Chondrocyte (in vitro differentiated cells): ENCODE data around the gene THAP7. TPM values are rescaled to one million over a fixed set of nuclear protein-coding genes. Genes with fewer than 3 reads are reported as not detected.

Experiments used
- DNase-seq: peaks from one replicate; pipeline ENCODE4 v3.0.0; 2021; ENCODE audit warnings: mixed read lengths, low spot score
- H3K27ac Mint-ChIP-seq: one replicate; pipeline ENCODE4 v1.8.0; 2021; ENCODE audit warnings: mild to moderate bottlenecking, moderate library complexity, mixed read lengths; ENCODE audit not compliant: unreplicated experiment
- H3K27me3 Mint-ChIP-seq: 2 replicates; pipeline ENCODE4 v1.8.0; 2021; ENCODE audit warnings: low read depth, mixed read lengths
- H3K36me3 Mint-ChIP-seq: 2 replicates; pipeline ENCODE4 v1.8.0; 2021; ENCODE audit warnings: low read depth, mixed read lengths
- H3K4me1 Mint-ChIP-seq: 2 replicates; pipeline ENCODE4 v1.8.0; 2021; ENCODE audit warnings: low read depth, mild to moderate bottlenecking, mixed read lengths
- H3K4me3 Mint-ChIP-seq: one replicate; pipeline ENCODE4 v1.8.0; 2021; ENCODE audit warnings: mild to moderate bottlenecking, moderate library complexity, mixed read lengths; ENCODE audit not compliant: unreplicated experiment
- H3K9me3 Mint-ChIP-seq: 2 replicates; pipeline ENCODE4 v1.8.0; 2021; ENCODE audit warnings: low read depth, mixed read lengths
- CTCF ChIP-seq: fragments of 200-600 bp; sonication (generic); IDR thresholded peaks from 2 replicates; pipeline ENCODE4 v1.5.0; 2021; ENCODE audit warnings: antibody characterized with exemption, mild to moderate bottlenecking, moderate library complexity
- total RNA-seq: library from RNA; stranded (reverse); gene quantifications from 3 replicates; pipeline ENCODE4 v1.2.1, GENCODE V29; 2021

The THAP7 gene
- total RNA-seq, 1 donor from 2014 or later = 15.7 TPM

GRCh38 chr22:20992456-20993303 lies 9.2 kb downstream of the THAP7 start:
- Mint-ChIP-seq H3K36me3 (peaks cover 5% of the 10 kb centered on the region), H3K9me3 (no peaks in the 10 kb centered on the region), H3K4me3 (no peak overlapping the region), H3K27ac (no peak overlapping the region), H3K4me1 (no peaks in the 10 kb centered on the region), H3K27me3 (no peaks in the 10 kb centered on the region)
- TF ChIP-seq CTCF = no peak
- peak; percentile 87 for DNase-seq

- no peaks in the 10 kb centered on the region for H3K27me3 Mint-ChIP-seq
- H3K27ac Mint-ChIP-seq = no peak overlapping the region
- H3K4me1 Mint-ChIP-seq = no peaks in the 10 kb centered on the region
- TF ChIP-seq CTCF = no peak
- H3K36me3 Mint-ChIP-seq = peaks cover 5% of the 10 kb centered on the region
- DNase-seq = no peak
- H3K4me3 Mint-ChIP-seq = no peak overlapping the region
- no peaks in the 10 kb centered on the region for H3K9me3 Mint-ChIP-seq
Measured at GRCh38 chr22:20992056-20992442, 9.9 kb downstream of the THAP7 start.

GRCh38 chr22:20991252-20992055 lies 10.5 kb downstream of the THAP7 start:
- H3K36me3 Mint-ChIP-seq = peaks cover 8% of the 10 kb centered on the region
- TF ChIP-seq CTCF = no peak
- H3K4me1 Mint-ChIP-seq = no peaks in the 10 kb centered on the region
- no peak for DNase-seq
- no peaks in the 10 kb centered on the region for H3K27me3 Mint-ChIP-seq
- H3K4me3 Mint-ChIP-seq = no peak overlapping the region
- no peak overlapping the region for H3K27ac Mint-ChIP-seq
- no peaks in the 10 kb centered on the region for H3K9me3 Mint-ChIP-seq

GRCh38 chr22:20990184-20991180 lies 11.4 kb downstream of the THAP7 start:
- Mint-ChIP-seq H3K4me1 (no peaks in the 10 kb centered on the region), H3K36me3 (peaks cover 7% of the 10 kb centered on the region), H3K9me3 (no peaks in the 10 kb centered on the region), H3K27me3 (no peaks in the 10 kb centered on the region), H3K4me3 (no peak overlapping the region), H3K27ac (no peak overlapping the region)
- no peak for TF ChIP-seq CTCF
- DNase-seq = no peak
